Measurements from ENCODE around the gene MAML2.

Gene MAML2

GRCh38 chr11:95989780-95990179 is 353.2 kb downstream of the MAML2 start:
- H3K27ac ChIP-seq (ENCODE audit: low read length), result no peak overlapping the region
- H3K9me3 ChIP-seq (replicated peaks; ENCODE audit: insufficient read depth, low read length), result no peaks in the 10 kb centered on the region
- H3K79me2 ChIP-seq (ENCODE audit: low read length), result no peaks in the 10 kb centered on the region
- no peaks in the 10 kb centered on the region for H3K4me1 ChIP-seq (ENCODE audit: low read length)
- no peaks in the 10 kb centered on the region for H4K20me1 ChIP-seq (ENCODE audit: insufficient read depth, low read length)
- no peak for DNase-seq
- no peak overlapping the region for H2AFZ ChIP-seq (ENCODE audit: low read length)
- H3K36me3 ChIP-seq (replicated peaks; ENCODE audit: insufficient read depth, low read length), result no peaks in the 10 kb centered on the region
- TF ChIP-seq EZH2phosphoT487 (IDR thresholded peaks at IDR 0.05; ENCODE audit: low read length), result no peak
- no peak for TF ChIP-seq EZH2 (optimal IDR thresholded peaks at IDR 0.05; ENCODE audit: low read depth, low read length)
- H3K4me3 ChIP-seq (ENCODE audit: low read length), result no peak overlapping the region
- no peaks in the 10 kb centered on the region for H3F3A ChIP-seq (ENCODE audit: insufficient read depth, low read length)
- H3K9me2 ChIP-seq (replicated peaks; ENCODE audit: insufficient read depth, low read length), result no peaks in the 10 kb centered on the region
- H3K9ac ChIP-seq (ENCODE audit: low read length), result no peak overlapping the region
- H3K4me2 ChIP-seq (ENCODE audit: low read depth, low read length), result no peak overlapping the region
- no peaks in the 10 kb centered on the region for H3K27me3 ChIP-seq (replicated peaks; ENCODE audit: insufficient read depth, low read length)

- Histone ChIP-seq H3K4me2 (ENCODE audit: low read depth, low read length) (no peak overlapping the region), H3K9ac (ENCODE audit: low read length) (no peak overlapping the region), H3K79me2 (ENCODE audit: low read length) (no peaks in the 10 kb centered on the region), H4K20me1 (ENCODE audit: insufficient read depth, low read length) (no peaks in the 10 kb centered on the region), H3F3A (ENCODE audit: insufficient read depth, low read length) (no peaks in the 10 kb centered on the region), H2AFZ (ENCODE audit: low read length) (no peak overlapping the region), H3K27me3 (replicated peaks; ENCODE audit: insufficient read depth, low read length) (no peaks in the 10 kb centered on the region), H3K4me3 (ENCODE audit: low read length) (no peak overlapping the region), H3K9me2 (replicated peaks; ENCODE audit: insufficient read depth, low read length) (no peaks in the 10 kb centered on the region), H3K36me3 (replicated peaks; ENCODE audit: insufficient read depth, low read length) (no peaks in the 10 kb centered on the region), H3K4me1 (ENCODE audit: low read length) (no peaks in the 10 kb centered on the region), H3K27ac (ENCODE audit: low read length) (no peak overlapping the region), H3K9me3 (replicated peaks; ENCODE audit: insufficient read depth, low read length) (no peaks in the 10 kb centered on the region)
- TF ChIP-seq EZH2 (optimal IDR thresholded peaks at IDR 0.05; ENCODE audit: low read depth, low read length) (no peak), CTCF (IDR thresholded peaks at IDR 0.05; ENCODE audit: low read length) (no peak), EZH2phosphoT487 (IDR thresholded peaks at IDR 0.05; ENCODE audit: low read length) (no peak)
- DNase-seq, result no peak
Measured at GRCh38 chr11:95989076-95989605, 353.9 kb downstream of the MAML2 start.

- H3K79me2 ChIP-seq (ENCODE audit: low read length), result no peaks in the 10 kb centered on the region
- TF ChIP-seq EZH2phosphoT487 (IDR thresholded peaks at IDR 0.05; ENCODE audit: low read length), result no peak
- no peak for TF ChIP-seq CTCF (IDR thresholded peaks at IDR 0.05; ENCODE audit: low read length)
- TF ChIP-seq EZH2 (optimal IDR thresholded peaks at IDR 0.05; ENCODE audit: low read depth, low read length), result no peak
- H3K36me3 ChIP-seq (replicated peaks; ENCODE audit: insufficient read depth, low read length), result no peaks in the 10 kb centered on the region
- no peaks in the 10 kb centered on the region for H3K27me3 ChIP-seq (replicated peaks; ENCODE audit: insufficient read depth, low read length)
- no peak overlapping the region for H3K9ac ChIP-seq (ENCODE audit: low read length)
- H3K9me3 ChIP-seq (replicated peaks; ENCODE audit: insufficient read depth, low read length), result no peaks in the 10 kb centered on the region
- H3K27ac ChIP-seq (ENCODE audit: low read length), result no peak overlapping the region
- H3K4me3 ChIP-seq (ENCODE audit: low read length), result no peak overlapping the region
- H3F3A ChIP-seq (ENCODE audit: insufficient read depth, low read length), result no peaks in the 10 kb centered on the region
- no peaks in the 10 kb centered on the region for H3K4me1 ChIP-seq (ENCODE audit: low read length)
- no peak overlapping the region for H3K4me2 ChIP-seq (ENCODE audit: low read depth, low read length)
- H3K9me2 ChIP-seq (replicated peaks; ENCODE audit: insufficient read depth, low read length), result no peaks in the 10 kb centered on the region
- no peak for DNase-seq
- H4K20me1 ChIP-seq (ENCODE audit: insufficient read depth, low read length), result no peaks in the 10 kb centered on the region
- H2AFZ ChIP-seq (ENCODE audit: low read length), result no peak overlapping the region
Measured at GRCh38 chr11:95985174-95985808, 357.7 kb downstream of the MAML2 start.

- no peak for TF ChIP-seq EZH2 (optimal IDR thresholded peaks at IDR 0.05; ENCODE audit: low read depth, low read length)
- H3K27me3 ChIP-seq (replicated peaks; ENCODE audit: insufficient read depth, low read length), result no peaks in the 10 kb centered on the region
- H3K4me1 ChIP-seq (ENCODE audit: low read length), result no peaks in the 10 kb centered on the region
- no peak for DNase-seq
- H4K20me1 ChIP-seq (ENCODE audit: insufficient read depth, low read length), result no peaks in the 10 kb centered on the region
- H3K4me2 ChIP-seq (ENCODE audit: low read depth, low read length), result no peak overlapping the region
- no peak overlapping the region for H2AFZ ChIP-seq (ENCODE audit: low read length)
- H3K9ac ChIP-seq (ENCODE audit: low read length), result no peak overlapping the region
- H3K9me3 ChIP-seq (replicated peaks; ENCODE audit: insufficient read depth, low read length), result no peaks in the 10 kb centered on the region
- H3K36me3 ChIP-seq (replicated peaks; ENCODE audit: insufficient read depth, low read length), result no peaks in the 10 kb centered on the region
- H3F3A ChIP-seq (ENCODE audit: insufficient read depth, low read length), result no peaks in the 10 kb centered on the region
- no peaks in the 10 kb centered on the region for H3K9me2 ChIP-seq (replicated peaks; ENCODE audit: insufficient read depth, low read length)
- H3K79me2 ChIP-seq (ENCODE audit: low read length), result no peaks in the 10 kb centered on the region
- H3K4me3 ChIP-seq (ENCODE audit: low read length), result no peak overlapping the region
- no peak overlapping the region for H3K27ac ChIP-seq (ENCODE audit: low read length)
Measured at GRCh38 chr11:95984072-95984471, 358.9 kb downstream of the MAML2 start.

Measured in MM.1S (cell line).